ENCODE data around the gene KPNA6. TPM values are rescaled to one million over a fixed set of nuclear protein-coding genes. Genes with fewer than 3 reads are reported as not detected.

KPNA6 gene
- total and polyA plus RNA-seq, 10 of the 15 experiments (the other 5 are each of a cell fraction or from before 2014, with no cell fraction given) = 11.1 to 55.6 (median 25.9) TPM

- H3K27me3 ChIP-seq (replicated peaks in 1 of 2; ENCODE audit: control insufficient read depth in 2 of 2, insufficient read depth in 2 of 2, low read length in 1 of 2) = no peaks in the 10 kb centered on the region
- FAIRE-seq = no peak
- no peak for ATAC-seq
- peaks cover 15 to 16% of the 10 kb centered on the region in 2 experiments for H3K36me3 ChIP-seq (ENCODE audit: control insufficient read depth in 2 of 2, insufficient read depth in 2 of 2, low read length in 1 of 2)
- H3K4me1 ChIP-seq (ENCODE audit: control insufficient read depth, insufficient read depth, low read length) = no peaks in the 10 kb centered on the region
- H3K9me3 ChIP-seq (replicated peaks; ENCODE audit: control insufficient read depth, insufficient read depth, low read length) = no peaks in the 10 kb centered on the region
- no peaks in the 10 kb centered on the region for H4K20me1 ChIP-seq (ENCODE audit: control insufficient read depth, insufficient read depth)
- no peak for TF ChIP-seq TCF3 (IDR thresholded peaks at IDR 0.05; ENCODE audit: borderline replicate concordance, insufficient read depth, low read depth, low read length)
- no peak for TF ChIP-seq DPF2 (IDR thresholded peaks at IDR 0.05)
- no peak for TF ChIP-seq FOXM1 (IDR thresholded peaks at IDR 0.05; ENCODE audit: low read depth, low read length)
- TF ChIP-seq PKNOX1 (IDR thresholded peaks at IDR 0.05) = no peak
- TF ChIP-seq BMI1 (IDR thresholded peaks at IDR 0.05; ENCODE audit: borderline replicate concordance) = no peak
- no peak for TF ChIP-seq CEBPB (IDR thresholded peaks at IDR 0.05; ENCODE audit: borderline replicate concordance in 1 of 2, low read depth in 2 of 2, low read length in 2 of 2)
- TF ChIP-seq MYC (IDR thresholded peaks at IDR 0.05; ENCODE audit: insufficient read depth, insufficient read length, insufficient replicate concordance, low read length, severe bottlenecking) = no peak
- TF ChIP-seq RUNX3 (IDR thresholded peaks at IDR 0.05; ENCODE audit: low read length) = no peak
- TF ChIP-seq KAT2A (conservative IDR thresholded peaks at IDR 0.05; ENCODE audit: control insufficient read depth, low read depth, low read length) = no peak
- no peak for TF ChIP-seq IKZF1 (conservative IDR thresholded peaks at IDR 0.05)
- intact Hi-C loops (cut with micrococcal nuclease; ENCODE audit: unreplicated experiment) = no loop called here
- DNase-seq (ENCODE audit: low read depth, low spot score) = no peak
- WGBS (ENCODE audit: insufficient coverage, insufficient replicate concordance, low lambda C conversion rate, missing lambda C conversion rate) = over 99% methylated on average over 8 of the region's 8 CpGs
- H3K4me2 ChIP-seq (ENCODE audit: control insufficient read depth, insufficient read depth) = no peak overlapping the region
- no peak overlapping the region for H3K9ac ChIP-seq (ENCODE audit: control insufficient read depth, insufficient read depth, low read length)
- in situ Hi-C loops (cut with MboI) = no loop called here
- no peak overlapping the region for H3K4me3 ChIP-seq
- no TSS peak for BruUV-seq (replicated peaks)
- no peaks in the 10 kb centered on the region for H3K79me2 ChIP-seq (ENCODE audit: control insufficient read depth, insufficient read depth, low read length)
- no peak overlapping the region for H2AFZ ChIP-seq (ENCODE audit: control insufficient read depth, low read depth, low read length)
- no peak overlapping the region for H3K27ac ChIP-seq (ENCODE audit: control insufficient read depth, insufficient read depth)
- ChIA-PET RAD21 (ENCODE audit: unreplicated experiment) (no interaction called here), CTCF (interaction anchor here (1.4 kb wide), 1 partner anchor 35 kb away, joined by 3 read pairs; no protein-coding TSS in a partner anchor), POLR2A (no interaction called here), SMC1A (ENCODE audit: uncharacterized antibody, unreplicated experiment) (interaction anchor here (1.0 kb wide), 1 partner anchor 16 kb away, joined by 4 read pairs; the partner anchor contains the start of gene KPNA6)
Observed at GRCh38 chr1:32091176-32091575, 16.7 kb upstream of the KPNA6 start.
